Neural crest cell (in vitro differentiated cells): ENCODE results near the gene ACBD5. TPM values are rescaled to one million over a fixed set of nuclear protein-coding genes. Genes with fewer than 3 reads are reported as not detected.
A peak's percentile ranks its signal among the peaks of the same experiment; 100 is the strongest.
"Not testable (repeated sequence)": the region's sequence is repeated elsewhere in the genome, so short reads cannot be mapped to it uniquely, and the experiment has no call there.

ENCODE experiments used
- DNase-seq: peaks from one replicate; pipeline ENCODE4 v3.0.0; 2021; ENCODE audit warnings: low read depth, mixed read lengths, low spot score
- H3K27ac Mint-ChIP-seq: one replicate; pipeline ENCODE4 v1.8.0; 2021; ENCODE audit warnings: mild to moderate bottlenecking, mixed read lengths; ENCODE audit not compliant: unreplicated experiment
- H3K27me3 Mint-ChIP-seq: 2 replicates; pipeline ENCODE4 v1.8.0; 2021; ENCODE audit warnings: low read depth, mild to moderate bottlenecking, mixed read lengths
- H3K36me3 Mint-ChIP-seq: 2 replicates; pipeline ENCODE4 v1.8.0; 2021; ENCODE audit warnings: low read depth, mild to moderate bottlenecking, mixed read lengths
- H3K4me1 Mint-ChIP-seq: 2 replicates; pipeline ENCODE4 v1.8.0; 2021; ENCODE audit warnings: mixed read lengths
- H3K4me3 Mint-ChIP-seq: one replicate; pipeline ENCODE4 v1.8.0; 2021; ENCODE audit warnings: mild to moderate bottlenecking, mixed read lengths
- H3K9me3 Mint-ChIP-seq: 2 replicates; pipeline ENCODE4 v1.8.0; 2021; ENCODE audit warnings: mixed read lengths
- long read RNA-seq: library from polyadenylated mRNA; unstranded; transcript quantifications from one replicate; pipeline ENCODE4 v2.0.0, GENCODE V29; 2020
- total RNA-seq: library from RNA; stranded (reverse); gene quantifications from 2 replicates; pipeline ENCODE4 v1.2.1, GENCODE V29; 2021
- TF ChIP-seq, protein P1 (sequence below): fragments of 200-600 bp; sonication (generic); conservative IDR thresholded peaks from 2 replicates; pipeline ENCODE4 v1.5.0; 2021; ENCODE audit warnings: antibody characterized with exemption, mild to moderate bottlenecking

Gene ACBD5, protein sequence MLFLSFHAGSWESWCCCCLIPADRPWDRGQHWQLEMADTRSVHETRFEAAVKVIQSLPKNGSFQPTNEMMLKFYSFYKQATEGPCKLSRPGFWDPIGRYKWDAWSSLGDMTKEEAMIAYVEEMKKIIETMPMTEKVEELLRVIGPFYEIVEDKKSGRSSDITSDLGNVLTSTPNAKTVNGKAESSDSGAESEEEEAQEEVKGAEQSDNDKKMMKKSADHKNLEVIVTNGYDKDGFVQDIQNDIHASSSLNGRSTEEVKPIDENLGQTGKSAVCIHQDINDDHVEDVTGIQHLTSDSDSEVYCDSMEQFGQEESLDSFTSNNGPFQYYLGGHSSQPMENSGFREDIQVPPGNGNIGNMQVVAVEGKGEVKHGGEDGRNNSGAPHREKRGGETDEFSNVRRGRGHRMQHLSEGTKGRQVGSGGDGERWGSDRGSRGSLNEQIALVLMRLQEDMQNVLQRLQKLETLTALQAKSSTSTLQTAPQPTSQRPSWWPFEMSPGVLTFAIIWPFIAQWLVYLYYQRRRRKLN
- 17.4 and 17.9 TPM in 2 replicates for total RNA-seq
- long read RNA-seq, full-length matches to known transcripts, result 10 of 25 reads
- long read RNA-seq, partial matches to known transcripts, result 6 of 25 reads
- long read RNA-seq, other reads (novel, unspliced or antisense), result 9 of 25 reads

DNA sequence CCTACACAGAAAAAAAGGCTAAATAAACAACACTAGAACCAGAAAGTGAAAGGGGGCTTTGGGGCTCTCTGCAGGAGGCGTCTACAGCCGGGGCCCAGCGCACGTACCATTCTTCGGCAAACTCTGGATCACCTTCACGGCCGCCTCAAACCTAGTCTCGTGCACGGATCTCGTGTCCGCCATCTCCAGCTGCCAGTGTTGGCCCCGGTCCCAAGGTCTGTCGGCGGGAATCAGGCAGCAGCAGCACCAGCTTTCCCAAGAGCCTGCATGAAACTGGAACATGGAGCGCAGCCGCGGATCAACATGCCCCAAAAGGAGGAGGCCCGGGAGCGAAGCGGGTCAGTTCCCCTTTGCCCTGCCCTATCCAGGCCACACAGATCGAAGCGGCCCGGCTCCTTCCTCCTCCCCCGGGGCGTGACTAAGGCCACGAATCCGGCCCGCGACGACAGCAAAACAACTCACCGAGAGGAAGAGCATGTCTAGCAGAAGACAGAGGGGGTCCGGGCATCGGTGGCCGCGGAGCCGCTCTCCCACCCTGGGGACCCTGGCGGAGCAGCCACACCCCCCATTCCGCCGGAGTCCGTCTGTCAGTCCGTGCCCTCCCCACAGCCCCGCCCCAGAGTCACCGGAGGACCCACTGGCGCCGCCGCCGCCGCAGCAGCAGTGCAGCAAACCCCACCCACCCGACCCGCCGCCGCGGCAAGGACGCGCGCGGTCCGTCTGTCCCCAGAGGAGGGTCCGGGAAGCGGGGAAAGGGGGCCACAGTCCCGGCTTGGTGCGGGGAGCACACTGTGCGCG lies at the start of gene ACBD5:
TSS of gene ACBD5 (minus strand) at position 586 of the 798 bp plus-strand sequence. CDS start at position 477, 109 bp downstream.
- TF ChIP-seq, protein P1, sequence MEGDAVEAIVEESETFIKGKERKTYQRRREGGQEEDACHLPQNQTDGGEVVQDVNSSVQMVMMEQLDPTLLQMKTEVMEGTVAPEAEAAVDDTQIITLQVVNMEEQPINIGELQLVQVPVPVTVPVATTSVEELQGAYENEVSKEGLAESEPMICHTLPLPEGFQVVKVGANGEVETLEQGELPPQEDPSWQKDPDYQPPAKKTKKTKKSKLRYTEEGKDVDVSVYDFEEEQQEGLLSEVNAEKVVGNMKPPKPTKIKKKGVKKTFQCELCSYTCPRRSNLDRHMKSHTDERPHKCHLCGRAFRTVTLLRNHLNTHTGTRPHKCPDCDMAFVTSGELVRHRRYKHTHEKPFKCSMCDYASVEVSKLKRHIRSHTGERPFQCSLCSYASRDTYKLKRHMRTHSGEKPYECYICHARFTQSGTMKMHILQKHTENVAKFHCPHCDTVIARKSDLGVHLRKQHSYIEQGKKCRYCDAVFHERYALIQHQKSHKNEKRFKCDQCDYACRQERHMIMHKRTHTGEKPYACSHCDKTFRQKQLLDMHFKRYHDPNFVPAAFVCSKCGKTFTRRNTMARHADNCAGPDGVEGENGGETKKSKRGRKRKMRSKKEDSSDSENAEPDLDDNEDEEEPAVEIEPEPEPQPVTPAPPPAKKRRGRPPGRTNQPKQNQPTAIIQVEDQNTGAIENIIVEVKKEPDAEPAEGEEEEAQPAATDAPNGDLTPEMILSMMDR, result no peak
- Mint-ChIP-seq H3K4me1 (peaks cover 50% of the 10 kb centered on the region), H3K9me3 (no peaks in the 10 kb centered on the region), H3K27me3 (peaks cover 2% of the 10 kb centered on the region), H3K27ac (peak within 1 kb of the TSS; percentile 98), H3K4me3 (peak within 1 kb of the TSS; percentile 97), H3K36me3 (no peaks in the 10 kb centered on the region)
- DNase-seq, result peak; percentile 72

DNA sequence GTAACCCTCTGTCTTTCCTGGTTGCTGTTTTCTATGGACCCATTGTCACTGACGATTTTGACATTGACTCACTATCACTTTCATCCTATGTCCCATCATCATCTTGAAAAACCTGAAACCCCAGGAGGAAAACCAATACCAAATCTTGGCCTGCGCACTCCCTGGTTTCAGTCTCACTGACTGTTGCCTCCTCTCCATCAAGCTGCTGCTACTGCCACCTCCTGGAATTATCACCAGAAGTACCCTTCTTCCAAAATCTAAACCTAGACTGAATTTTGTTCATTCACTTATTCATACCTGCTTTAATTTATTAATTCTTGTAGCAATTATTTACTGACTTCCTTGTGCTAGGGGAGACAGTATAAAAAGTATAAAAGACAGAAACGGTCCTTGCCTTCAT lies 44.5 kb upstream of the ACBD5 start:
- TF ChIP-seq, protein P1, result no peak
- Mint-ChIP-seq H3K4me3 (no peak overlapping the region), H3K27ac (no peak overlapping the region), H3K9me3 (no peaks in the 10 kb centered on the region), H3K4me1 (no peaks in the 10 kb centered on the region), H3K36me3 (no peaks in the 10 kb centered on the region), H3K27me3 (no peaks in the 10 kb centered on the region)
- no peak for DNase-seq

DNA sequence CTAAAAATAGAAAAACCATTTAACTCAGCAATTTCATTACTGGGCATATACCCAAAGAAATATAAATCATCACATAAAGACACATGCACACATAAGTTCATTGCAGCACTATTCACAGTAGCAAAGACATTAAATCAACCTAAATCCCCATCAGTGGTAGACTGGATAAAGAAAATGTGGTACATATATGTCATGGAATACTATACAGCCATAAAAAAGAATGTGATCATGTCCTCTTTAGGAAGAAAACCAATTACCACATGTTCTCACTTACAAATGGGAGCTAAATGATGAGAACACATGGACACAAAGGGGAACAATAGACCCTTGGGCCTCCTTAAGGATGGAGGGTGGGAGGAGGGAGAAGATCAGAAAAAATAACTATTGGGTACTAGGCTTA lies 36.0 kb upstream of the ACBD5 start:
- DNase-seq, result no peak
- H3K4me3 Mint-ChIP-seq, result no peak overlapping the region
- no peaks in the 10 kb centered on the region for H3K36me3 Mint-ChIP-seq
- no peak overlapping the region for H3K27ac Mint-ChIP-seq
- TF ChIP-seq, protein P1, result no peak
- H3K27me3 Mint-ChIP-seq, result peaks cover 16% of the 10 kb centered on the region
- H3K4me1 Mint-ChIP-seq, result no peaks in the 10 kb centered on the region
- H3K9me3 Mint-ChIP-seq, result peaks cover 7% of the 10 kb centered on the region

DNA sequence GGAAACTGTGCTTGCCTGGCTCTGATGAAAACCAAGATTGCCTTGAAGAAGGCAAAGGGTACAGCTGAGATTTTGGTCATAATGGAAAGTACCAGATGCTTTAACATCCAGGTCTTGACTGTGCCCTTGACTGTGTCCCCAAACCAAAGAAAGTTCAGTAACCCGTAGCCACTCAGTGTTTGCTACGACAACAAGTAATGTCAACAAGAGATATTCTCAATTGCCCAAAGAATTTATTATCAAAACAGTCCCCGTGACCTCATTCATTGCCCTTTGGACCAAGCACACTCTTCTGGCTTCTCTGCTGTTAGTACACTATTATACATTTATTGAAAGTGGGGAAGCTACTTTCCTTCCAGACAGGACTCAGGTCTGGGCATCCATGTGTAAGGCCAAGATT lies 25.4 kb upstream of the ACBD5 start:
- H3K27ac Mint-ChIP-seq, H3K36me3 Mint-ChIP-seq, H3K4me3 Mint-ChIP-seq, DNase-seq, H3K9me3 Mint-ChIP-seq, H3K4me1 Mint-ChIP-seq: not testable (repeated sequence)
- peaks cover 26% of the 10 kb centered on the region for H3K27me3 Mint-ChIP-seq

DNA sequence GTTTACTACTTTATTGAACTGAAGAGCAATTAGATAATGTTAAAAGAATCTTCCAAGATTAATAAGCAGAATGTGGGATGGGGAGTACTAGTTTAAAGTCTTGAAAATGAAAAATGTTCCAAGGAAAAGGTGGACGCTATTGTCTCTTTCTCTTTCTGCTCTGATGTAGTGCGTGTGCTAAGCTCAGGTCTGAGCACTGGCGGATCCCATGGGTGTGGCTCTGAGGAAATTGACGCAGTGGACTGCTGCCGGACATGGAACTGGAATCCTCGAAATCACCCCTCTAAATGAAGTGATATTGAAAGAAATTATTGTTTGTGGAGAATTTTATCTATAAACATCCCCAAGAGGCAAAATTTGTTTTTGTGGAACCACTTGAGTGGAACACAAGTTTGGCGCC lies 22.2 kb upstream of the ACBD5 start:
- H3K27me3 Mint-ChIP-seq, result peaks cover 55% of the 10 kb centered on the region
- H3K36me3 Mint-ChIP-seq, DNase-seq, H3K9me3 Mint-ChIP-seq, H3K4me3 Mint-ChIP-seq, H3K27ac Mint-ChIP-seq: not testable (repeated sequence)
- H3K4me1 Mint-ChIP-seq, result peaks cover 12% of the 10 kb centered on the region
